ENCODE measurements around the gene TBC1D4. TPM values are rescaled to one million over a fixed set of nuclear protein-coding genes. Genes with fewer than 3 reads are reported as not detected.

Gene TBC1D4
- total RNA-seq, 1 experiment from 2014 or later = 5.5 TPM

DNA sequence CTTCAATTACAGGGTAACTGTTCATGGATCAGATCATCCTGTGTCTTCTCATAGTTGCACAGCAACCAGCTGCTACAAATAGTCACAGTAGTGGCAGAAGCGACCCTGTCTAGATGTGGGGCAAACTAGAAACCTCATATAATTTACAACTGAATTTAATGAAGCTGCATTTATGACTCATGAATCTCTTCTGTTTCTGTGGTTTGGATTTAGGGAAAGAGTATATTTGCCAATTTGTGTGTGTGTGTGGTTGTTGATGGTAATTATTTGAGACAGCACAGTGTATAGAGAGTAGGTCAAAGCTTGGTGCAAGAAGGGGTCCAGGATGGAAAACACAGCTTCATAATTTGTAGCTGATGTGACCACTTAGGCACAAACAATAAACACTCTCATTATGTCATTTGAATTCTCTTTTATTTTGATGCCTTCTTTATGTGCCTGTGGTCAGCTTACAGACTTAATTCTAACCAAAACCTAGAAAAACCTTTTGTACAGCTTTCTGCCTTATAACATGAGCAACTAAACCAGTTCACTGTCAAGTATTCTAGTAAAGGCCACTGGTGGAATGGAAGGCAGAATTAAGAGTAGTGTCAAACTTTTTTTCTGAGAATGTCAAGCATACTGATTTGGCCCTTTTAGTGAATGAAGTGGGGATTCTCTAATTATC is 218.1 kb downstream of the TBC1D4 start:
- Histone ChIP-seq H3K4me3 (ENCODE audit: low read depth in 2 of 2, low read length in 2 of 2) (no peak overlapping the region), H3K36me3 (ENCODE audit: control insufficient read depth, insufficient read depth, low read length) (no peaks in the 10 kb centered on the region), H3K27me3 (ENCODE audit: control insufficient read depth, insufficient read depth, low read length) (no peaks in the 10 kb centered on the region), H3K27ac (ENCODE audit: low read length) (no peak overlapping the region), H3K9me3 (ENCODE audit: control insufficient read depth, insufficient read depth, low read depth, low read length) (no peaks in the 10 kb centered on the region), H3K4me1 (ENCODE audit: control insufficient read depth, insufficient read depth, low read length) (no peaks in the 10 kb centered on the region)
- CTCF ChIA-PET = no interaction called here
- TF ChIP-seq SIN3A (IDR thresholded peaks at IDR 0.05; ENCODE audit: borderline replicate concordance, insufficient read depth, low read depth, low read length) = no peak
- TF ChIP-seq TCF7L2 (IDR thresholded peaks at IDR 0.05; ENCODE audit: low read depth, low read length) = no peak
- no peak for TF ChIP-seq REST (IDR thresholded peaks at IDR 0.05; ENCODE audit: insufficient read depth in 1 of 2, low read depth in 2 of 2, low read length in 1 of 2)
- TF ChIP-seq CTCF (IDR thresholded peaks at IDR 0.05) = no peak
- TF ChIP-seq POLR2AphosphoS5 (IDR thresholded peaks at IDR 0.05; ENCODE audit: low read depth, low read length) = no peak
- ATAC-seq (no peak), DNase-seq (ENCODE audit: low read depth, low spot score) (no peak)
- intact Hi-C loops (cut with micrococcal nuclease; ENCODE audit: unreplicated experiment) = no loop called here
- no TSS peak for BruUV-seq (replicated peaks)
- in situ Hi-C loops (cut with HindIII; ENCODE audit: low pct_unique_long_range_greater_than_20kb, low sequenced_read_pairs) = no loop called here
- POLR2A ChIA-PET = no interaction called here

- H3K27me3 ChIP-seq (ENCODE audit: control insufficient read depth, insufficient read depth, low read length) = no peaks in the 10 kb centered on the region
- ChIA-PET CTCF (no interaction called here), POLR2A (no interaction called here)
- intact Hi-C loops (cut with micrococcal nuclease; ENCODE audit: unreplicated experiment) (no loop called here), in situ Hi-C loops (cut with HindIII; ENCODE audit: low pct_unique_long_range_greater_than_20kb, low sequenced_read_pairs) (no loop called here)
- no peaks in the 10 kb centered on the region for H3K36me3 ChIP-seq (ENCODE audit: control insufficient read depth, insufficient read depth, low read length)
- DNase-seq (ENCODE audit: low read depth, low spot score) (peak; percentile 12), ATAC-seq (no peak)
- no peaks in the 10 kb centered on the region for H3K4me1 ChIP-seq (ENCODE audit: control insufficient read depth, insufficient read depth, low read length)
- no peak for TF ChIP-seq REST (IDR thresholded peaks at IDR 0.05; ENCODE audit: insufficient read depth in 1 of 2, low read depth in 2 of 2, low read length in 1 of 2)
- peak; percentile 53; the same call in 1 of the 2 replicates for TF ChIP-seq CTCF (IDR thresholded peaks at IDR 0.05)
- no peak overlapping the region for H3K4me3 ChIP-seq (ENCODE audit: low read depth in 2 of 2, low read length in 2 of 2)
- no TSS peak for BruUV-seq (replicated peaks)
- no peaks in the 10 kb centered on the region for H3K9me3 ChIP-seq (ENCODE audit: control insufficient read depth, insufficient read depth, low read depth, low read length)
- H3K27ac ChIP-seq (ENCODE audit: low read length) = no peak overlapping the region
These were observed 223.7 kb downstream of the TBC1D4 start for GRCh38 chr13:75258159-75258782.

Measured in Panc1 (cell line).